GM23338 (cell line): ENCODE measurements around the gene CTNND2. TPM values are rescaled to one million over a fixed set of nuclear protein-coding genes. Genes with fewer than 3 reads are reported as not detected.

Experiments
- ATAC-seq: fragments of 200-7000 bp; cut with Tn5 transposase; 3 replicates; pipeline ENCODE4 v1.9.1; 2020
- DNase-seq: peaks from one replicate; pipeline ENCODE4 v3.0.0-alpha.2; 2015; ENCODE audit warnings: low spot score
- H2AFZ ChIP-seq: fragments of 200-600 bp; sonication (generic); 2 replicates; pipeline ENCODE4 v1.8.0; 2016; ENCODE audit warnings: antibody characterized with exemption, mild to moderate bottlenecking, moderate library complexity
- H3F3A ChIP-seq: fragments of 200-600 bp; sonication (generic); replicated peaks from 2 replicates; pipeline ENCODE4 v1.8.0; 2017; ENCODE audit warnings: antibody characterized with exemption, mixed run types, low read depth
- H3K27ac ChIP-seq: fragments of 200-600 bp; sonication (generic); 2 replicates; pipeline ENCODE4 v1.6.1; 2016; ENCODE audit warnings: low read depth
- H3K27me3 ChIP-seq: fragments of 200-600 bp; sonication (generic); 2 replicates; pipeline ENCODE4 v1.8.0; 2016; ENCODE audit warnings: mild to moderate bottlenecking, mixed run types, moderate library complexity; ENCODE audit not compliant: insufficient read depth
- H3K36me3 ChIP-seq: fragments of 200-600 bp; sonication (generic); 2 replicates; pipeline ENCODE4 v1.8.0; 2016; ENCODE audit warnings: mild to moderate bottlenecking; ENCODE audit not compliant: insufficient read depth
- H3K4me1 ChIP-seq: fragments of 200-600 bp; sonication (generic); 2 replicates; pipeline ENCODE4 v1.8.0; 2016; ENCODE audit warnings: mild to moderate bottlenecking, moderate library complexity; ENCODE audit not compliant: insufficient read depth
- H3K4me2 ChIP-seq: fragments of 200-600 bp; sonication (generic); 2 replicates; pipeline ENCODE4 v1.7.1; 2017; ENCODE audit warnings: mixed run types
- H3K4me3 ChIP-seq: fragments of 200-600 bp; sonication (generic); 2 replicates; pipeline ENCODE4 v1.6.1; 2016; ENCODE audit warnings: mixed run types
- H3K79me2 ChIP-seq: fragments of 200-600 bp; sonication (generic); replicated peaks from 2 replicates; pipeline ENCODE4 v1.8.0; 2017; ENCODE audit warnings: mild to moderate bottlenecking; ENCODE audit not compliant: insufficient read depth
- H3K9me2 ChIP-seq: fragments of 200-600 bp; sonication (generic); 2 replicates; pipeline ENCODE4 v1.8.0; 2017; ENCODE audit not compliant: insufficient read depth
- H4K20me1 ChIP-seq: fragments of 200-600 bp; sonication (generic); replicated peaks from 2 replicates; pipeline ENCODE4 v1.8.0; 2017; ENCODE audit warnings: mild to moderate bottlenecking; ENCODE audit not compliant: insufficient read depth
- H3K27ac Mint-ChIP-seq: 2 replicates; pipeline ENCODE4 v1.8.0; 2020; ENCODE audit warnings: inconsistent platforms, mild to moderate bottlenecking, moderate library complexity, mixed read lengths
- H3K27me3 Mint-ChIP-seq: 3 replicates; pipeline ENCODE4 v1.8.0; 2022; ENCODE audit warnings: low read depth, mild to moderate bottlenecking, moderate library complexity, mixed read lengths, inconsistent platforms; ENCODE audit not compliant: insufficient read depth, poor library complexity
- H3K36me3 Mint-ChIP-seq: 3 replicates; pipeline ENCODE4 v1.8.0; 2021; ENCODE audit warnings: low read depth, mild to moderate bottlenecking, inconsistent platforms, moderate library complexity, mixed read lengths
- H3K4me1 Mint-ChIP-seq: 3 replicates; pipeline ENCODE4 v1.8.0; 2020; ENCODE audit warnings: mild to moderate bottlenecking, inconsistent platforms, mixed read lengths
- H3K4me3 Mint-ChIP-seq: 3 replicates; pipeline ENCODE4 v1.8.0; 2021; ENCODE audit warnings: moderate library complexity, mild to moderate bottlenecking, inconsistent platforms, mixed read lengths
- H3K9me3 Mint-ChIP-seq: 3 replicates; pipeline ENCODE4 v1.8.0; 2020; ENCODE audit warnings: moderate library complexity, mild to moderate bottlenecking, inconsistent platforms, mixed read lengths
- CREB1 ChIP-seq: fragments of 250-450 bp; sonication (Bioruptor Pico); IDR thresholded peaks from 2 replicates; pipeline ENCODE4 v1.5.0; 2020; ENCODE audit warnings: low read depth, mild to moderate bottlenecking, moderate library complexity
- EZH2 ChIP-seq: fragments of 200-600 bp; sonication (generic); IDR thresholded peaks from one replicate; pipeline ENCODE4 v1.8.0; 2017; ENCODE audit warnings: antibody characterized with exemption, mild to moderate bottlenecking, low read depth; ENCODE audit not compliant: unreplicated experiment
- JUNB ChIP-seq: IDR thresholded peaks from one replicate; pipeline ENCODE4 v1.6.1; 2016; ENCODE audit warnings: antibody characterized with exemption; ENCODE audit not compliant: unreplicated experiment
- NANOG ChIP-seq: IDR thresholded peaks from 2 replicates; pipeline ENCODE4 v1.6.1; 2016; ENCODE audit warnings: antibody characterized with exemption, borderline replicate concordance
- POLR2AphosphoS5 ChIP-seq: IDR thresholded peaks from 2 replicates; pipeline ENCODE4 v1.6.1; 2016; ENCODE audit warnings: antibody characterized with exemption, low read depth
- STAT1 ChIP-seq: IDR thresholded peaks from one replicate; pipeline ENCODE4 v1.6.1; 2016; ENCODE audit warnings: antibody characterized with exemption; ENCODE audit not compliant: unreplicated experiment
- ZNF331 ChIP-seq: fragments of 250-450 bp; sonication (Bioruptor Pico); IDR thresholded peaks from 2 replicates; pipeline ENCODE4 v1.5.0; 2020; ENCODE audit warnings: low read depth, mild to moderate bottlenecking, moderate library complexity
- polyA plus RNA-seq: library from polyadenylated mRNA; unstranded; fragments of >200 nt; fragmentation: Nextera tagmentation; extraction: Ambion mirVana; gene quantifications from 2 replicates; pipeline ENCODE4 v1.2.1, GENCODE V29; 2016
- total RNA-seq: library from RNA; depleted of rRNA; stranded (reverse); fragments of >200 nt; shearing (Covaris generic); gene quantifications from 2 replicates; pipeline ENCODE4 v1.2.3, GENCODE V29; 2014
- TF ChIP-seq, protein P1 (sequence below): IDR thresholded peaks from one replicate; pipeline ENCODE4 v1.6.1; 2018; ENCODE audit warnings: antibody characterized with exemption; ENCODE audit not compliant: unreplicated experiment
- TF ChIP-seq, protein P2 (sequence below): fragments of 250-450 bp; sonication (Bioruptor Pico); IDR thresholded peaks from 2 replicates; pipeline ENCODE4 v1.5.0; 2020; ENCODE audit warnings: mild to moderate bottlenecking, moderate library complexity
- TF ChIP-seq, protein P3 (sequence below), 2 experiments: fragments of 200-600 bp in 1 of 2; sonication (generic) in 1 of 2; conservative IDR thresholded peaks; 2 replicates each; pipeline versions ENCODE4 v1.5.1 to v1.6.1; 2016 to 2017; ENCODE audit warnings: antibody characterized with exemption in 2 of 2, low read depth in 2 of 2, mild to moderate bottlenecking in 2 of 2, moderate library complexity in 1 of 2

Gene CTNND2
- total and polyA plus RNA-seq, 2 experiments from 2014 or later: 5.1 to 7.0 TPM

DNA sequence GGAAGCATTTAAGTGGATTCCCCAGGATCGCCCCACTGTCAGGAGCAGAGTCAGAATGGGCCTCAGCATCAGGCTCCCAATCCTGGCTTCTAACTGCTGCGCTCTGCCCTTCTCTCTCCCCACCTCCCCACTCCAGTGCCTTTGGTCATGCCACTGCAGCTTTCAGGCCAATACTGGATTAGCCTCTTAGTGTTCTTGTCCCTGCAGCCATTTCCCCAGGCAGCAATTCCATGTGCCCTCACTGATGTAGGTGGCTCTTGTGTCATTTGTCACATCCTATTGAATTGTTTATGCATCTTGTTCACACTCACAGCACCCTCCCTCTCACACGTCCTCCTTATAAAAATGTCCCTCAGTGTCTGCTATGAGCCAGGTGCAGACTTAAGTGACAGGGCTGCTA, 599.0 kb downstream of the CTNND2 start (continued):
- TF ChIP-seq, protein P1, sequence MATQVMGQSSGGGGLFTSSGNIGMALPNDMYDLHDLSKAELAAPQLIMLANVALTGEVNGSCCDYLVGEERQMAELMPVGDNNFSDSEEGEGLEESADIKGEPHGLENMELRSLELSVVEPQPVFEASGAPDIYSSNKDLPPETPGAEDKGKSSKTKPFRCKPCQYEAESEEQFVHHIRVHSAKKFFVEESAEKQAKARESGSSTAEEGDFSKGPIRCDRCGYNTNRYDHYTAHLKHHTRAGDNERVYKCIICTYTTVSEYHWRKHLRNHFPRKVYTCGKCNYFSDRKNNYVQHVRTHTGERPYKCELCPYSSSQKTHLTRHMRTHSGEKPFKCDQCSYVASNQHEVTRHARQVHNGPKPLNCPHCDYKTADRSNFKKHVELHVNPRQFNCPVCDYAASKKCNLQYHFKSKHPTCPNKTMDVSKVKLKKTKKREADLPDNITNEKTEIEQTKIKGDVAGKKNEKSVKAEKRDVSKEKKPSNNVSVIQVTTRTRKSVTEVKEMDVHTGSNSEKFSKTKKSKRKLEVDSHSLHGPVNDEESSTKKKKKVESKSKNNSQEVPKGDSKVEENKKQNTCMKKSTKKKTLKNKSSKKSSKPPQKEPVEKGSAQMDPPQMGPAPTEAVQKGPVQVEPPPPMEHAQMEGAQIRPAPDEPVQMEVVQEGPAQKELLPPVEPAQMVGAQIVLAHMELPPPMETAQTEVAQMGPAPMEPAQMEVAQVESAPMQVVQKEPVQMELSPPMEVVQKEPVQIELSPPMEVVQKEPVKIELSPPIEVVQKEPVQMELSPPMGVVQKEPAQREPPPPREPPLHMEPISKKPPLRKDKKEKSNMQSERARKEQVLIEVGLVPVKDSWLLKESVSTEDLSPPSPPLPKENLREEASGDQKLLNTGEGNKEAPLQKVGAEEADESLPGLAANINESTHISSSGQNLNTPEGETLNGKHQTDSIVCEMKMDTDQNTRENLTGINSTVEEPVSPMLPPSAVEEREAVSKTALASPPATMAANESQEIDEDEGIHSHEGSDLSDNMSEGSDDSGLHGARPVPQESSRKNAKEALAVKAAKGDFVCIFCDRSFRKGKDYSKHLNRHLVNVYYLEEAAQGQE: no peak
- TF ChIP-seq ZNF331 (CRISPR knock-in tag) (no peak), NANOG (no peak), CREB1 (CRISPR knock-in tag) (no peak), JUNB (no peak), EZH2 (no peak)

DNA sequence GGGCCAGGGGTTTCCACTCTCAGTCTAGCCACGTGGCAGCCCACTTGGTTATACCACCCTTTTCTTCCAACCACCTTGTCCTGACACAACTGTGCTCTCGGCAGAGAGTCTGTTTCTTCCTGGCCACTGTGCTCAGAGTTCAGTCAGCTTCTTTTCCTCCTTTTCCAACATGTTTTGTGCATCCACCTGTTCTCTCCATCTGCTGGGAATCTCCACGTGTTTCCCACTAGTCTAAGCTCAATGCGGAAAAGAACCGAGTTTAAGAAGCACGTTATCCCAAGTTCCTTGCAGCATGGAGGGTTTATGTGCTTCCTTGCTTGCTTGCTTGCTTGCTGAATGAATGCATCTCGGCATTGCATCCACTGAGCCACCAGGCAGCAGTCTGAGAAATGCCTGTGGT, 599.6 kb downstream of the CTNND2 start:
- H2AFZ ChIP-seq: no peak overlapping the region
- DNase-seq (no peak), ATAC-seq (no peak)
- H3K36me3 ChIP-seq: no peaks in the 10 kb centered on the region
- H4K20me1 ChIP-seq: no peaks in the 10 kb centered on the region
- H3K79me2 ChIP-seq: no peaks in the 10 kb centered on the region
- peaks cover 7% of the 10 kb centered on the region for H3K4me1 Mint-ChIP-seq
- H3K27me3 ChIP-seq: no peaks in the 10 kb centered on the region
- H3K27me3 Mint-ChIP-seq: no peaks in the 10 kb centered on the region
- H3K4me3 Mint-ChIP-seq: no peak overlapping the region
- H3F3A ChIP-seq: no peaks in the 10 kb centered on the region
- no peaks in the 10 kb centered on the region for H3K36me3 Mint-ChIP-seq
- no peak overlapping the region for H3K4me2 ChIP-seq
- no peak overlapping the region for H3K27ac ChIP-seq
- H3K27ac Mint-ChIP-seq: no peak overlapping the region
- 0 out of 2 replicates have a peak, but pooled peaks cover 4% of the 10 kb centered on the region for H3K9me2 ChIP-seq
- no peaks in the 10 kb centered on the region for H3K9me3 Mint-ChIP-seq
- no peaks in the 10 kb centered on the region for H3K4me1 ChIP-seq
- TF ChIP-seq STAT1 (no peak), POLR2AphosphoS5 (no peak), EZH2 (no peak), JUNB (no peak)
- TF ChIP-seq, protein P2, sequence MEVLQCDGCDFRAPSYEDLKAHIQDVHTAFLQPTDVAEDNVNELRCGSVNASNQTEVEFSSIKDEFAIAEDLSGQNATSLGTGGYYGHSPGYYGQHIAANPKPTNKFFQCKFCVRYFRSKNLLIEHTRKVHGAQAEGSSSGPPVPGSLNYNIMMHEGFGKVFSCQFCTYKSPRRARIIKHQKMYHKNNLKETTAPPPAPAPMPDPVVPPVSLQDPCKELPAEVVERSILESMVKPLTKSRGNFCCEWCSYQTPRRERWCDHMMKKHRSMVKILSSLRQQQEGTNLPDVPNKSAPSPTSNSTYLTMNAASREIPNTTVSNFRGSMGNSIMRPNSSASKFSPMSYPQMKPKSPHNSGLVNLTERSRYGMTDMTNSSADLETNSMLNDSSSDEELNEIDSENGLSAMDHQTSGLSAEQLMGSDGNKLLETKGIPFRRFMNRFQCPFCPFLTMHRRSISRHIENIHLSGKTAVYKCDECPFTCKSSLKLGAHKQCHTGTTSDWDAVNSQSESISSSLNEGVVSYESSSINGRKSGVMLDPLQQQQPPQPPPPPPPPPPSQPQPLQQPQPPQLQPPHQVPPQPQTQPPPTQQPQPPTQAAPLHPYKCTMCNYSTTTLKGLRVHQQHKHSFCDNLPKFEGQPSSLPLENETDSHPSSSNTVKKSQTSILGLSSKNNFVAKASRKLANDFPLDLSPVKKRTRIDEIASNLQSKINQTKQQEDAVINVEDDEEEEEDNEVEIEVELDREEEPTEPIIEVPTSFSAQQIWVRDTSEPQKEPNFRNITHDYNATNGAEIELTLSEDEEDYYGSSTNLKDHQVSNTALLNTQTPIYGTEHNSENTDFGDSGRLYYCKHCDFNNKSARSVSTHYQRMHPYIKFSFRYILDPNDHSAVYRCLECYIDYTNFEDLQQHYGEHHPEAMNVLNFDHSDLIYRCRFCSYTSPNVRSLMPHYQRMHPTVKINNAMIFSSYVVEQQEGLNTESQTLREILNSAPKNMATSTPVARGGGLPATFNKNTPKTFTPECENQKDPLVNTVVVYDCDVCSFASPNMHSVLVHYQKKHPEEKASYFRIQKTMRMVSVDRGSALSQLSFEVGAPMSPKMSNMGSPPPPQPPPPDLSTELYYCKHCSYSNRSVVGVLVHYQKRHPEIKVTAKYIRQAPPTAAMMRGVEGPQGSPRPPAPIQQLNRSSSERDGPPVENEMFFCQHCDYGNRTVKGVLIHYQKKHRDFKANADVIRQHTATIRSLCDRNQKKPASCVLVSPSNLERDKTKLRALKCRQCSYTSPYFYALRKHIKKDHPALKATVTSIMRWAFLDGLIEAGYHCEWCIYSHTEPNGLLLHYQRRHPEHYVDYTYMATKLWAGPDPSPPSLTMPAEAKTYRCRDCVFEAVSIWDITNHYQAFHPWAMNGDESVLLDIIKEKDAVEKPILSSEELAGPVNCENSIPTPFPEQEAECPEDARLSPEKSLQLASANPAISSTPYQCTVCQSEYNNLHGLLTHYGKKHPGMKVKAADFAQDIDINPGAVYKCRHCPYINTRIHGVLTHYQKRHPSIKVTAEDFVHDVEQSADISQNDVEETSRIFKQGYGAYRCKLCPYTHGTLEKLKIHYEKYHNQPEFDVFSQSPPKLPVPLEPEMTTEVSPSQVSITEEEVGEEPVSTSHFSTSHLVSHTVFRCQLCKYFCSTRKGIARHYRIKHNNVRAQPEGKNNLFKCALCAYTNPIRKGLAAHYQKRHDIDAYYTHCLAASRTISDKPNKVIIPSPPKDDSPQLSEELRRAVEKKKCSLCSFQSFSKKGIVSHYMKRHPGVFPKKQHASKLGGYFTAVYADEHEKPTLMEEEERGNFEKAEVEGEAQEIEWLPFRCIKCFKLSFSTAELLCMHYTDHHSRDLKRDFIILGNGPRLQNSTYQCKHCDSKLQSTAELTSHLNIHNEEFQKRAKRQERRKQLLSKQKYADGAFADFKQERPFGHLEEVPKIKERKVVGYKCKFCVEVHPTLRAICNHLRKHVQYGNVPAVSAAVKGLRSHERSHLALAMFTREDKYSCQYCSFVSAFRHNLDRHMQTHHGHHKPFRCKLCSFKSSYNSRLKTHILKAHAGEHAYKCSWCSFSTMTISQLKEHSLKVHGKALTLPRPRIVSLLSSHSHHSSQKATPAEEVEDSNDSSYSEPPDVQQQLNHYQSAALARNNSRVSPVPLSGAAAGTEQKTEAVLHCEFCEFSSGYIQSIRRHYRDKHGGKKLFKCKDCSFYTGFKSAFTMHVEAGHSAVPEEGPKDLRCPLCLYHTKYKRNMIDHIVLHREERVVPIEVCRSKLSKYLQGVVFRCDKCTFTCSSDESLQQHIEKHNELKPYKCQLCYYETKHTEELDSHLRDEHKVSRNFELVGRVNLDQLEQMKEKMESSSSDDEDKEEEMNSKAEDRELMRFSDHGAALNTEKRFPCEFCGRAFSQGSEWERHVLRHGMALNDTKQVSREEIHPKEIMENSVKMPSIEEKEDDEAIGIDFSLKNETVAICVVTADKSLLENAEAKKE (CRISPR knock-in tag): no peak
- TF ChIP-seq, protein P1: no peak
- TF ChIP-seq, protein P3, sequence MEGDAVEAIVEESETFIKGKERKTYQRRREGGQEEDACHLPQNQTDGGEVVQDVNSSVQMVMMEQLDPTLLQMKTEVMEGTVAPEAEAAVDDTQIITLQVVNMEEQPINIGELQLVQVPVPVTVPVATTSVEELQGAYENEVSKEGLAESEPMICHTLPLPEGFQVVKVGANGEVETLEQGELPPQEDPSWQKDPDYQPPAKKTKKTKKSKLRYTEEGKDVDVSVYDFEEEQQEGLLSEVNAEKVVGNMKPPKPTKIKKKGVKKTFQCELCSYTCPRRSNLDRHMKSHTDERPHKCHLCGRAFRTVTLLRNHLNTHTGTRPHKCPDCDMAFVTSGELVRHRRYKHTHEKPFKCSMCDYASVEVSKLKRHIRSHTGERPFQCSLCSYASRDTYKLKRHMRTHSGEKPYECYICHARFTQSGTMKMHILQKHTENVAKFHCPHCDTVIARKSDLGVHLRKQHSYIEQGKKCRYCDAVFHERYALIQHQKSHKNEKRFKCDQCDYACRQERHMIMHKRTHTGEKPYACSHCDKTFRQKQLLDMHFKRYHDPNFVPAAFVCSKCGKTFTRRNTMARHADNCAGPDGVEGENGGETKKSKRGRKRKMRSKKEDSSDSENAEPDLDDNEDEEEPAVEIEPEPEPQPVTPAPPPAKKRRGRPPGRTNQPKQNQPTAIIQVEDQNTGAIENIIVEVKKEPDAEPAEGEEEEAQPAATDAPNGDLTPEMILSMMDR (conservative IDR thresholded peaks at IDR 0.05; ENCODE audit: low read depth in 2 of 2): no peak
- H3K4me3 ChIP-seq: no peak overlapping the region
